ENCODE data around the gene CHSY3.

DNA sequence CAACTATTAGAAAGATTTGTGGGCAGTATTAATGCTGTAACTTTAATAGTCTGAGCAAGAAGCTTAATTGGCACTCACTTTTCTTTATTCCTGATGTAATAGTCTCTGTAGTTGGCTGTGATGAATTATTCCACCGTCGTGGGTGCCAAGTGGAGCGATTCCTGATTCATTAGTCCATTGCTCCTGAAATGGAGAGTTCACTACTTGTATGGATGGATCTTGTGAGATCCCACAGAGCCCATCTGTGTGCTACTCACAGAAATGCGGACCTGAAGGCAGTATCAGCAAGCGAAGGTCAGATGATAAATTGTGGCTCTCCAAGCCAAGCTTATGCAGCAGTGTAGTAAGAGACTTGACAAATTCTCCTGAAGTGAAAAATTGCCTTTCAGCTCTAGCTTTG is 212.2 kb downstream of the CHSY3 start:
- TF ChIP-seq, protein P1, sequence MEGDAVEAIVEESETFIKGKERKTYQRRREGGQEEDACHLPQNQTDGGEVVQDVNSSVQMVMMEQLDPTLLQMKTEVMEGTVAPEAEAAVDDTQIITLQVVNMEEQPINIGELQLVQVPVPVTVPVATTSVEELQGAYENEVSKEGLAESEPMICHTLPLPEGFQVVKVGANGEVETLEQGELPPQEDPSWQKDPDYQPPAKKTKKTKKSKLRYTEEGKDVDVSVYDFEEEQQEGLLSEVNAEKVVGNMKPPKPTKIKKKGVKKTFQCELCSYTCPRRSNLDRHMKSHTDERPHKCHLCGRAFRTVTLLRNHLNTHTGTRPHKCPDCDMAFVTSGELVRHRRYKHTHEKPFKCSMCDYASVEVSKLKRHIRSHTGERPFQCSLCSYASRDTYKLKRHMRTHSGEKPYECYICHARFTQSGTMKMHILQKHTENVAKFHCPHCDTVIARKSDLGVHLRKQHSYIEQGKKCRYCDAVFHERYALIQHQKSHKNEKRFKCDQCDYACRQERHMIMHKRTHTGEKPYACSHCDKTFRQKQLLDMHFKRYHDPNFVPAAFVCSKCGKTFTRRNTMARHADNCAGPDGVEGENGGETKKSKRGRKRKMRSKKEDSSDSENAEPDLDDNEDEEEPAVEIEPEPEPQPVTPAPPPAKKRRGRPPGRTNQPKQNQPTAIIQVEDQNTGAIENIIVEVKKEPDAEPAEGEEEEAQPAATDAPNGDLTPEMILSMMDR (IDR thresholded peaks at IDR 0.05) = no peak
- TF ChIP-seq POLR2A (IDR thresholded peaks at IDR 0.05) = no peak
